SK-N-SH (cell line): Measurements from ENCODE around the gene PCNX3.

Source experiments
- GABPA ChIP-seq: IDR thresholded peaks from 2 replicates; pipeline ENCODE4 v1.4.0; 2012; ENCODE audit warnings: low read depth, mild to moderate bottlenecking
- GATA2 ChIP-seq: sonication (generic); formaldehyde crosslinking; IDR thresholded peaks from 2 replicates; pipeline ENCODE4 v1.5.0; 2020; ENCODE audit warnings: mild to moderate bottlenecking, missing genetic modification reagents
- JUND ChIP-seq: IDR thresholded peaks from 2 replicates; pipeline ENCODE4 v1.4.0; 2012
- NFIC ChIP-seq: IDR thresholded peaks from 2 replicates; pipeline ENCODE4 v1.4.0; 2012; ENCODE audit warnings: borderline replicate concordance
- POLR2AphosphoS5 ChIP-seq: IDR thresholded peaks from 2 replicates; pipeline ENCODE4 v1.6.1; 2012; ENCODE audit warnings: low read depth, low read length
- TCF12 ChIP-seq: IDR thresholded peaks from 2 replicates; pipeline ENCODE4 v1.4.0; 2012
- TF ChIP-seq, protein P1 (sequence below): fragments of 200-600 bp; sonication (generic); IDR thresholded peaks from 2 replicates; pipeline ENCODE4 v1.6.1; 2017; ENCODE audit warnings: antibody characterized with exemption, mild to moderate bottlenecking, moderate library complexity
- TF ChIP-seq, protein P2 (sequence below): fragments of 150-350 bp; IDR thresholded peaks from 2 replicates; pipeline ENCODE4 v1.6.1; 2017; ENCODE audit warnings: antibody characterized with exemption, low read length, low read depth, borderline replicate concordance

DNA sequence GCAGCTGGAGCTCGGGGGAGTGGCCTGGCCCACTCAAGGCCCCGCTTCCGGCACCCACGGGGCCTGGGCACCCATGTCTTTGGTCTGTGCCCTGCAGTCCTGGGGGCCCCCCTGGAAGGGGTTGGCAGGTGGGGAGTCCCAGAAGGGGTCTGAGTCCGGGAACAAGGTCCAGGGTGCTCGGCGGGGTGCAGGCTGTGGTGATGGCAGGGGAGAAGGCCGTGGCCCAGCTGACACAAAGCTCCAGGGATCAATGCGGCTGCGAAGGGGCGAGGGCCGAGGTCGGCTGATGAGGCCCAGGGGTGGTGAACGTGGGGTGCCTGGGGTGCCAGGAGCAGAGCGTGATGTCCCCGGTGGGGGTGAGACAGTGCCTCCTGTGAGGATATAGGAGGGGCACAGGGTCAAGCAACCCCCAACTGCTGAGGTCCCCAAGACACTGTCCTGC is 17.3 kb upstream of the PCNX3 start:
- TF ChIP-seq TCF12: no peak
- TF ChIP-seq, protein P1, sequence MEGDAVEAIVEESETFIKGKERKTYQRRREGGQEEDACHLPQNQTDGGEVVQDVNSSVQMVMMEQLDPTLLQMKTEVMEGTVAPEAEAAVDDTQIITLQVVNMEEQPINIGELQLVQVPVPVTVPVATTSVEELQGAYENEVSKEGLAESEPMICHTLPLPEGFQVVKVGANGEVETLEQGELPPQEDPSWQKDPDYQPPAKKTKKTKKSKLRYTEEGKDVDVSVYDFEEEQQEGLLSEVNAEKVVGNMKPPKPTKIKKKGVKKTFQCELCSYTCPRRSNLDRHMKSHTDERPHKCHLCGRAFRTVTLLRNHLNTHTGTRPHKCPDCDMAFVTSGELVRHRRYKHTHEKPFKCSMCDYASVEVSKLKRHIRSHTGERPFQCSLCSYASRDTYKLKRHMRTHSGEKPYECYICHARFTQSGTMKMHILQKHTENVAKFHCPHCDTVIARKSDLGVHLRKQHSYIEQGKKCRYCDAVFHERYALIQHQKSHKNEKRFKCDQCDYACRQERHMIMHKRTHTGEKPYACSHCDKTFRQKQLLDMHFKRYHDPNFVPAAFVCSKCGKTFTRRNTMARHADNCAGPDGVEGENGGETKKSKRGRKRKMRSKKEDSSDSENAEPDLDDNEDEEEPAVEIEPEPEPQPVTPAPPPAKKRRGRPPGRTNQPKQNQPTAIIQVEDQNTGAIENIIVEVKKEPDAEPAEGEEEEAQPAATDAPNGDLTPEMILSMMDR: no peak
- TF ChIP-seq JUND: no peak
- no peak for TF ChIP-seq GATA2 (CRISPR knock-in tag)
- no peak for TF ChIP-seq POLR2AphosphoS5
- TF ChIP-seq, protein P2, sequence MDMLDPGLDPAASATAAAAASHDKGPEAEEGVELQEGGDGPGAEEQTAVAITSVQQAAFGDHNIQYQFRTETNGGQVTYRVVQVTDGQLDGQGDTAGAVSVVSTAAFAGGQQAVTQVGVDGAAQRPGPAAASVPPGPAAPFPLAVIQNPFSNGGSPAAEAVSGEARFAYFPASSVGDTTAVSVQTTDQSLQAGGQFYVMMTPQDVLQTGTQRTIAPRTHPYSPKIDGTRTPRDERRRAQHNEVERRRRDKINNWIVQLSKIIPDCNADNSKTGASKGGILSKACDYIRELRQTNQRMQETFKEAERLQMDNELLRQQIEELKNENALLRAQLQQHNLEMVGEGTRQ: no peak
- TF ChIP-seq NFIC: no peak
- TF ChIP-seq GABPA: no peak
